HG02623 (cell line): Measurements from ENCODE around the gene NPPC.
"Not testable (repeated sequence)": the region's sequence is repeated elsewhere in the genome, so short reads cannot be mapped to it uniquely, and the experiment has no call there.

Experiments
- ATAC-seq: cut with Tn5 transposase; IDR thresholded peaks from one replicate; pipeline ENCODE4 v1.9.1; 2021; ENCODE audit warnings: moderate library complexity; ENCODE audit not compliant: unreplicated experiment

Gene NPPC

GRCh38 chr2:231891514-231891905, 34.7 kb downstream of the NPPC start:
- no peak for ATAC-seq

- ATAC-seq = no peak
These were observed 35.2 kb downstream of the NPPC start for GRCh38 chr2:231890896-231891513.

- no peak for ATAC-seq
These were observed 38.4 kb downstream of the NPPC start for GRCh38 chr2:231887756-231888155.

- no peak for ATAC-seq
These were observed 40.0 kb downstream of the NPPC start for GRCh38 chr2:231886071-231886681.

- ATAC-seq = no peak
These were observed 41.6 kb downstream of the NPPC start for GRCh38 chr2:231884438-231885140.

- no peak for ATAC-seq
These were observed 42.7 kb downstream of the NPPC start for GRCh38 chr2:231883468-231883881.

GRCh38 chr2:231882646-231883045, 43.5 kb downstream of the NPPC start:
- no peak for ATAC-seq

GRCh38 chr2:231880371-231880770, 45.8 kb downstream of the NPPC start:
- ATAC-seq = not testable (repeated sequence)

- ATAC-seq = no peak
These were observed 47.0 kb downstream of the NPPC start for GRCh38 chr2:231879216-231879615.

- no peak for ATAC-seq
These were observed 48.4 kb downstream of the NPPC start for GRCh38 chr2:231877533-231878456.

GRCh38 chr2:231874944-231875343, 51.3 kb downstream of the NPPC start:
- no peak for ATAC-seq
